Inflammatory macrophage treated with lipopolysaccharide for 1 hour (primary cell): ENCODE measurements around the gene HOXD11.
A peak's percentile ranks its signal among the peaks of the same experiment; 100 is the strongest.

ENCODE experiments used
- DNase-seq, 2 donors: peaks; one replicate each; pipeline ENCODE4 v3.0.0-alpha.2; 2020 to 2022

The HOXD11 gene

GRCh38 chr2:176081837-176082524 is 25.1 kb upstream of the HOXD11 start:
- DNase-seq = no peak

DNA sequence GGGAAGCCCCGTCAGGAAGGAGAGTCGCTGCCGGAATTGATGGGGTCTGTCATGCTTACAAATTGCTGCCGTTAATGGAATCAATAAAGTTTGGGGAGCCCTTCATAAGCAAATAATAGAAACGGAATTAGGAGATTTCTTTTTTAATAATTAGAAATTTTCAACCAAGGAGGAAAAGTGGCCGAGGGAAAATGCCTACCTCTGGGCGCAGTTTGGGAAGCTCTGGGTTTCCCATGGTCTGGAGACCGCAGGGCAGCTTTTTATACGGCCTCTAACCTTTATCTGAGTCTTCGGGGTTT is 24.6 kb upstream of the HOXD11 start:
- no peak for DNase-seq

- no peak for DNase-seq
These were observed 24.0 kb upstream of the HOXD11 start for GRCh38 chr2:176082824-176083751.

- no peak for DNase-seq
These were observed 23.3 kb upstream of the HOXD11 start, which contains the start of gene EVX2 for GRCh38 chr2:176083796-176084261. TSS of gene EVX2 (minus strand) at chr2:176083962. CDS start at chr2:176083776, 186 bp downstream.

- DNase-seq = no peak
These were observed 22.4 kb upstream of the HOXD11 start for GRCh38 chr2:176084611-176085119.

GRCh38 chr2:176085120-176085788 is 21.8 kb upstream of the HOXD11 start:
- DNase-seq = no peak

- no peak for DNase-seq
These were observed 21.0 kb upstream of the HOXD11 start for GRCh38 chr2:176085861-176086771.

GRCh38 chr2:176087330-176088047 is 19.6 kb upstream of the HOXD11 start:
- no peak for DNase-seq

GRCh38 chr2:176088048-176088936 is 18.8 kb upstream of the HOXD11 start:
- DNase-seq = peak; percentile 24 to 50

DNA sequence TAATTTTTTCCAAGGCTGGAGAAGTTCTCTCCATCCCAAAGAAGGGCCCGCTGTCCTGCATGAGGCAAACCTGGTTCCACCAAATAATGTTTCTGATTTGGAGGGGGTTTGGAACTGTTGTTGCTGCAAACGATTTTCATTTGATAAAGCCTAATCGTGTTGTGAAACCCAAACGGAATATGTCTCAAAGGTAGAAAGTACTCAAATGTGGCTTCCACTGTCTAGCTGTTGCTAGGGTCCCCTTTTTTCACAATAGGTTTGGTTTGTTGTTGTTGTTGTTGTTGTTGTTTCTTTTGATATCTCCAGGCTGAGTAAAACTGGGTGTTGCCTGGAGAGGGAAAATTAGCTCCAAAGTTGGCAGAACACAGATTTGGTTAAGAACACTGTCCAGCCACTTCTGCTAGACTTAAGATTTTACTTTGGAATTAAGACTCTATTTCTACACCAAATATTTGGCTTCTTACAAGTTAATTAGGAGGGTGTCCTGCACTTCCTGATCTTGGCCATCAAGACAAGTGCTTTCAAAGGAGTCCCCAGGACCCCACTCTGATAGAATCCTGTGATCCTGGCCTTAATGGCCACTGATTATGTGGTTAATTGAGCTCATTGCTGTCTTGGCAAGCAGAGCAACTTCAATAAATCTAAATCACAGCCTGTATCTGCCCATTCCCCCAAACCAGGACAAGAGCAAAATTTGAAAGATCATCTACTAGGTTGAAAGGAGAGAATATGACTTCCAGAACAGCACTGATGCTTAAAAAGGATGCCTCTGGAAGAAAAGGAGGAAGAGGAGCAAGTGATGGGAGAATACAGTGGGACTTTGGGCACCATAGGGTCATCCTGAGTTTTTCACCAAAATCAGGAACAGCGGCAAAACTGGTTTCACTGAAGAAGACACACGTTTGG is 17.9 kb upstream of the HOXD11 start:
- DNase-seq = no peak

GRCh38 chr2:176089843-176090395 is 17.2 kb upstream of the HOXD11 start:
- DNase-seq = no peak

DNA sequence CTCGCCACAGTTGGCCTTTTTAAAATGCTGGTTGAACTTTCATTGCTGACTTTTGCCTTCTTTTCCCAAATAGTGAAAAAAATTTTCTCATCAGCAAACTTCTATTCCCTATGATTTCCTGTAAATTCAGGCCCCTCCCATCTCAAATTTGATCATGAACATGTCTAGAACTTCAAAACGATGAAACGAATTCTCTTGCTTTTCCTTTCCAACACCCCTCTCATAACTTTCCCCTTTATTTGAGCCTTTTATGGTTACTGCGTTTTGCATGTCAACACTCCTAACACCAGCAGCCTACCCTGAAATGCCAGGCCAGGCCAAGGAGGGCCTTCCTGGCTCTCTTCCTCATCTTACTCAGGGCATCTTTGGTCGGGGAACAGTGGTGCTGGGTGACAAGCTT is 16.2 kb upstream of the HOXD11 start:
- DNase-seq = no peak

GRCh38 chr2:176091329-176092258 is 15.5 kb upstream of the HOXD11 start:
- DNase-seq = no peak

GRCh38 chr2:176092270-176093144 is 14.6 kb upstream of the HOXD11 start, which contains the start of gene HOXD13:
TSS of gene HOXD13 (plus strand) at chr2:176092721. CDS start at chr2:176092891, 170 bp downstream.
- DNase-seq = no peak

- no peak for DNase-seq
These were observed 13.8 kb upstream of the HOXD11 start for GRCh38 chr2:176093145-176093897.

DNA sequence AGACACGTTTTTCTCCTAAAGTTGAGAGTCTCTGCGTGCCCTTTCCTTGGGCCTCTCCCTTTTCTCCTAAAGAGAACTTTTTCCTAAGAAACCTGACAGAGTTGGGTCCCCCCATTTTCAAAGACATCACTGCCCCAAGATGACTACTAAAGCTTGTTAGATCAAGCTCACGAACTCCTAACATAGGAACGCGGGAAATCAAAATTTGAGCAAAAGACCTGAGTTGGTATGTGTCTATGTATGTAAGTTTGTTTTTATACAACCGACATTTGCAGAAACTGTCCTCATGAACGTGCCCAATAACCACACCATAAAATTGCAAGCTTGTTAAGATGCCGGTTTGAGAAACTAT is 13.2 kb upstream of the HOXD11 start:
- no peak for DNase-seq
